ENCODE measurements around the gene NPTX1. TPM values are rescaled to one million over a fixed set of nuclear protein-coding genes. Genes with fewer than 3 reads are reported as not detected.

Gene NPTX1
- polyA plus RNA-seq, 2 of the 4 experiments (the other 2 are of a cell fraction), result 43.6 to 109 TPM

DNA sequence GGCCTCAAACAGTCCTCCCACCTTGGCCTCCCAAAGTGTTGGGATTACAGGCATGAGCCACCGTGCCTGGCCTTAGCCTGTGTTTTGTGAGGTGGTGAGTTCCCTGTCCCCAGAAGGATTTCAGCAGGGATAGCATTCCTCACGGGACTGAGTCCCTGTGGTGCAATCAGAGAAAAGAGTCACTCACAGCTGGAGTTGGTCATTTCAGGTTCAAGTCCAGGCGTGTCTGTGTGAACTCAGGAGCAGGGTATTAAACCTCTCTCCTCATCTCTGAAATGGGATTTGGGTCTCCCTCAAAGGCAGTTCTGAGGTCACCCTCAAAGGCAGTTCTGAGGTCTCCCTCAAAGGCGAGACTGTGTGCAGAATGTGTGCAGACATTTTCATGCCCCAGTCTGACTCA, 28.6 kb downstream of the NPTX1 start:
- ATAC-seq, result no peak
- 46% methylated on average over 3 of the region's 4 CpGs for WGBS (ENCODE audit: missing lambda C conversion rate)
- Histone ChIP-seq H3K4me3 (no peak overlapping the region), H3K9me3 (no peaks in the 10 kb centered on the region), H3K27ac (0 out of 6 replicates have a peak overlapping the region, but pooled peaks of 1 of the 2 experiments have one; percentile 15), H3K4me2 (no peak overlapping the region), H3K4me1 (peaks cover 6% of the 10 kb centered on the region; the same call in 1 of the 3 replicates)
- POLR2A ChIA-PET, result no interaction called here
- TF ChIP-seq NR3C1 (IDR thresholded peaks at IDR 0.05) (no peak), KDM5A (IDR thresholded peaks at IDR 0.05) (no peak), USF2 (IDR thresholded peaks at IDR 0.05) (no peak), TFCP2L1 (CRISPR knock-in tag; IDR thresholded peaks at IDR 0.05) (no peak)
- no peak for FAIRE-seq
- DNase-seq (ENCODE audit: low read depth in 1 of 2, low spot score in 1 of 2), result no peak
- CTCF ChIA-PET, result interaction anchor here (0.6 to 3.1 kb wide), 5 partner anchors 10 to 190 kb away, joined by 3 to 19 read pairs (median 6); no protein-coding TSS in a partner anchor

DNA sequence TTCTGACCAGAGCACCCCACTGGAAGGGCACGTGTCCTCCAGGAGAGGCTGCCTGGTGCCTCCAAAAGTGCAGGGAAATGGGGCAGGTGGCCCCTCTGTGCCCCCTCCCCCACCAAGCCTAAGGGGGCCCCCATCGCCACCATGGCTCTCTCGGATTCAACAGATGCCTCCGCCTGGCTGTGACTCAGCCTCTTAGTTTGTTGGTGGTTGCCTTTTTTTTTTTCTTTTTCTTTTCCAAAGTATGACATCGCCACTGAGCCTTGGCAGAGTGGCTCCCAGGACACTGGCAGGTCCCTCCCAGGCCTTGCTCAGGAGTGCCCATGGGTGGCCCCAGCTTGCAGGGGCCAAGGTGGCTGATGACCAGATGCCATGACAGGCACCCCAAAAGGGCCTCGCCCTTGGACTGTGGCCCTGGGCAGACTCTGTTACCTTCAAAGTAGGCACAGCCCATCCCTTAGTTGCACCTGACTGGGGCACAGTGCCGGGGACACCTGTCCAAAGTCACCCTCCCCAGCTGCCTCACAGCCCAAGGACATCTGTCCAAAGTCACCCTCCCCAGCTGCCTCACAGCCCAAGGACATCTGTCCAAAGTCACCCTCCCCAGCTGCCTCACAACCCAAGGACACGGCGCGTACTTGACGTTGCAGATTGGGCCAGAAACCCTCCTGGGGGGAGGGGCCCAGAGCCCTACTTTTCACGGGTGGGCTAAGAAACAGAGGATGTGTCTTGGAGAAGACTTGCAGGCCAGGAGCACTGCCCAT, 29.6 kb downstream of the NPTX1 start:
- H3K4me1 ChIP-seq, result peaks cover 6% of the 10 kb centered on the region; the same call in 1 of the 3 replicates
- no peak overlapping the region for H3K4me3 ChIP-seq
- 0 out of 6 replicates have a peak, but pooled peaks of 1 of the 2 experiments have one; percentile 4 for ATAC-seq
- no peak for DNase-seq (ENCODE audit: low read depth in 1 of 2, low spot score in 1 of 2)
- no peak overlapping the region for H3K27ac ChIP-seq
- ChIA-PET POLR2A (interaction anchor here (0.6 to 1.8 kb wide), 2 partner anchors 8 to 11 kb away, joined by 3 to 10 read pairs; no protein-coding TSS in a partner anchor), CTCF (interaction anchor here (0.6 to 3.1 kb wide), 7 partner anchors 9 to 191 kb away, joined by 3 to 19 read pairs (median 4); no protein-coding TSS in a partner anchor)
- H3K4me2 ChIP-seq, result no peak overlapping the region
- FAIRE-seq, result no peak
- H3K9me3 ChIP-seq, result no peaks in the 10 kb centered on the region
- TF ChIP-seq, protein P1, sequence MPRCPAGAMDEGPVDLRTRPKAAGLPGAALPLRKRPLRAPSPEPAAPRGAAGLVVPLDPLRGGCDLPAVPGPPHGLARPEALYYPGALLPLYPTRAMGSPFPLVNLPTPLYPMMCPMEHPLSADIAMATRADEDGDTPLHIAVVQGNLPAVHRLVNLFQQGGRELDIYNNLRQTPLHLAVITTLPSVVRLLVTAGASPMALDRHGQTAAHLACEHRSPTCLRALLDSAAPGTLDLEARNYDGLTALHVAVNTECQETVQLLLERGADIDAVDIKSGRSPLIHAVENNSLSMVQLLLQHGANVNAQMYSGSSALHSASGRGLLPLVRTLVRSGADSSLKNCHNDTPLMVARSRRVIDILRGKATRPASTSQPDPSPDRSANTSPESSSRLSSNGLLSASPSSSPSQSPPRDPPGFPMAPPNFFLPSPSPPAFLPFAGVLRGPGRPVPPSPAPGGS (IDR thresholded peaks at IDR 0.05), result no peak
- TF ChIP-seq E2F6 (IDR thresholded peaks at IDR 0.05; ENCODE audit: borderline replicate concordance, low read depth), result no peak
- no peak for TF ChIP-seq POLR2A (IDR thresholded peaks at IDR 0.05; ENCODE audit: low read length)
- TF ChIP-seq KDM1A (IDR thresholded peaks at IDR 0.05; ENCODE audit: low read depth), result no peak
- no peak for TF ChIP-seq RNF2 (IDR thresholded peaks at IDR 0.05; ENCODE audit: borderline replicate concordance, low read depth)
- TF ChIP-seq ZFP36 (IDR thresholded peaks at IDR 0.05; ENCODE audit: borderline replicate concordance, partially characterized antibody), result no peak
- no peak for TF ChIP-seq SMC3 (IDR thresholded peaks at IDR 0.05)
- TF ChIP-seq HDAC2 (IDR thresholded peaks at IDR 0.05), result no peak
- no peak for TF ChIP-seq JUN (IDR thresholded peaks at IDR 0.05)
- TF ChIP-seq, protein P2, sequence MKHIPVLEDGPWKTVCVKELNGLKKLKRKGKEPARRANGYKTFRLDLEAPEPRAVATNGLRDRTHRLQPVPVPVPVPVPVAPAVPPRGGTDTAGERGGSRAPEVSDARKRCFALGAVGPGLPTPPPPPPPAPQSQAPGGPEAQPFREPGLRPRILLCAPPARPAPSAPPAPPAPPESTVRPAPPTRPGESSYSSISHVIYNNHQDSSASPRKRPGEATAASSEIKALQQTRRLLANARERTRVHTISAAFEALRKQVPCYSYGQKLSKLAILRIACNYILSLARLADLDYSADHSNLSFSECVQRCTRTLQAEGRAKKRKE (CRISPR knock-in tag; IDR thresholded peaks at IDR 0.05; ENCODE audit: low read depth), result no peak
- no peak for TF ChIP-seq HOXA7 (CRISPR knock-in tag; IDR thresholded peaks at IDR 0.05)
- TF ChIP-seq, protein P3, sequence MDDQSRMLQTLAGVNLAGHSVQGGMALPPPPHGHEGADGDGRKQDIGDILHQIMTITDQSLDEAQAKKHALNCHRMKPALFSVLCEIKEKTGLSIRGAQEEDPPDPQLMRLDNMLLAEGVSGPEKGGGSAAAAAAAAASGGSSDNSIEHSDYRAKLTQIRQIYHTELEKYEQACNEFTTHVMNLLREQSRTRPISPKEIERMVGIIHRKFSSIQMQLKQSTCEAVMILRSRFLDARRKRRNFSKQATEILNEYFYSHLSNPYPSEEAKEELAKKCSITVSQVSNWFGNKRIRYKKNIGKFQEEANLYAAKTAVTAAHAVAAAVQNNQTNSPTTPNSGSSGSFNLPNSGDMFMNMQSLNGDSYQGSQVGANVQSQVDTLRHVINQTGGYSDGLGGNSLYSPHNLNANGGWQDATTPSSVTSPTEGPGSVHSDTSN (IDR thresholded peaks at IDR 0.05), result no peak
- no peak for TF ChIP-seq HEYL (CRISPR knock-in tag; IDR thresholded peaks at IDR 0.05)
- TF ChIP-seq POLR2AphosphoS2 (conservative IDR thresholded peaks at IDR 0.05; ENCODE audit: low read length), result no peak
- no peak for TF ChIP-seq TP53 (CRISPR knock-in tag; IDR thresholded peaks at IDR 0.05)
- no peak for TF ChIP-seq EP300 (IDR thresholded peaks at IDR 0.05)
- no peak for TF ChIP-seq BHLHE40 (IDR thresholded peaks at IDR 0.05; ENCODE audit: low read depth, low read length)
- no peak for TF ChIP-seq SREBF2 (IDR thresholded peaks at IDR 0.05)
- TF ChIP-seq CBX8 (IDR thresholded peaks at IDR 0.05), result no peak
- no peak for TF ChIP-seq TFCP2L1 (CRISPR knock-in tag; IDR thresholded peaks at IDR 0.05)
- WGBS (ENCODE audit: missing lambda C conversion rate), result 57% methylated on average over 12 of the region's 12 CpGs
